ENCODE measurements around the gene FLAD1.

GRCh38 chr1:154935749-154936554, 47.2 kb upstream of the FLAD1 start:
- no peak for TF ChIP-seq CTCF (IDR thresholded peaks at IDR 0.05)
- no peak for TF ChIP-seq EP300 (IDR thresholded peaks at IDR 0.05)
- no peak for TF ChIP-seq POLR2AphosphoS5 (IDR thresholded peaks at IDR 0.05)
